Retinal pigment epithelial cell (primary cell): Measurements from ENCODE around the gene DPP6.

Source experiments
- DNase-seq: peaks from one replicate; pipeline ENCODE4 v3.0.0-alpha.2; 2010; ENCODE audit warnings: low read depth
- H3K4me3 ChIP-seq: 2 replicates; pipeline ENCODE4 v1.5.1; 2011; ENCODE audit warnings: mild to moderate bottlenecking, low read length, control low read depth, moderate library complexity
- CTCF ChIP-seq: conservative IDR thresholded peaks from 2 replicates; pipeline ENCODE4 v1.5.1; 2011; ENCODE audit warnings: low read depth, low read length, control low read depth, inconsistent platforms

DPP6 gene

GRCh38 chr7:154638286-154638685 lies 586.1 kb downstream of the DPP6 start:
- no peak for TF ChIP-seq CTCF
- DNase-seq: no peak
- H3K4me3 ChIP-seq: no peak overlapping the region

GRCh38 chr7:154640266-154640865 lies 588.2 kb downstream of the DPP6 start:
- no peak overlapping the region for H3K4me3 ChIP-seq
- DNase-seq: no peak
- no peak for TF ChIP-seq CTCF

- TF ChIP-seq CTCF: no peak
- no peak overlapping the region for H3K4me3 ChIP-seq
- DNase-seq: no peak
These were observed 588.7 kb downstream of the DPP6 start for GRCh38 chr7:154640917-154641316.

- TF ChIP-seq CTCF: no peak
- DNase-seq: no peak
- H3K4me3 ChIP-seq: no peak overlapping the region
These were observed 592.2 kb downstream of the DPP6 start for GRCh38 chr7:154644366-154644765.

- no peak overlapping the region for H3K4me3 ChIP-seq
- no peak for DNase-seq
- no peak for TF ChIP-seq CTCF
These were observed 594.2 kb downstream of the DPP6 start for GRCh38 chr7:154646126-154647013.

GRCh38 chr7:154647625-154648024 lies 595.4 kb downstream of the DPP6 start:
- DNase-seq: no peak
- H3K4me3 ChIP-seq: no peak overlapping the region
- TF ChIP-seq CTCF: no peak

GRCh38 chr7:154649015-154649414 lies 596.8 kb downstream of the DPP6 start:
- no peak overlapping the region for H3K4me3 ChIP-seq
- DNase-seq: no peak
- no peak for TF ChIP-seq CTCF
